A549 treated with CORT108297 at 1 μM for 4 hours (cell line): ENCODE results near the gene TMC4. TPM values are rescaled to one million over a fixed set of nuclear protein-coding genes. Genes with fewer than 3 reads are reported as not detected.

Experiments
- total RNA-seq: library from RNA; stranded (reverse); fragments of 200-300 nt; extraction: Qiagen RNA extraction; gene quantifications from 5 replicates; pipeline ENCODE4 v1.2.3, GENCODE V29; 2022

The TMC4 gene
- 1.0 to 1.7 TPM (median 1.2 TPM) in 5 replicates for total RNA-seq

GRCh38 chr19:54172471-54173358 lies at the start of gene TMC4:
Gene TMC4 (minus strand): TSS chr19:54173160. CDS start chr19:54173117, 43 bp downstream.

GRCh38 chr19:54191011-54191810 lies 18.3 kb upstream of the TMC4 start, which contains the start of gene TSEN34:
Gene TSEN34 (plus strand): TSS chr19:54191308. CDS start chr19:54191365, 57 bp downstream.

GRCh38 chr19:54189145-54189734 lies 16.3 kb upstream of the TMC4 start, which contains the start of gene MBOAT7:
Gene MBOAT7 (minus strand): TSS chr19:54189580. CDS start chr19:54188508, 1,072 bp downstream.

GRCh38 chr19:54159352-54160181 lies 13.4 kb downstream of the TMC4 start, which contains the start of gene LENG1:
Gene LENG1 (minus strand): TSS chr19:54159721. CDS start chr19:54159695, 26 bp downstream.

GRCh38 chr19:54137699-54138488 lies 35.1 kb downstream of the TMC4 start, which contains the start of gene CNOT3:
Gene CNOT3 (plus strand): TSS chr19:54137762. CDS start chr19:54142979, 5,217 bp downstream.

GRCh38 chr19:54115109-54116063 lies 57.6 kb downstream of the TMC4 start, which contains the start of the genes PRPF31 and TFPT:
Gene PRPF31 (plus strand): TSS chr19:54115754. CDS start chr19:54118279, 2,525 bp downstream.
Gene TFPT (minus strand): TSS chr19:54115657. CDS start chr19:54115269, 388 bp downstream.

Other genes starting within 250 kb of the TMC4 start
- gene CACNG8, start 210.2 kb downstream of the TMC4 start, total RNA-seq = 0.90 to 1.4 TPM (median 1.4 TPM) in 5 replicates
- 8.5 to 13.8 TPM (median 13.2 TPM) in 5 replicates for gene CACNG6, start 181.5 kb downstream of the TMC4 start, total RNA-seq
- gene VSTM1, start 109.3 kb downstream of the TMC4 start, total RNA-seq = 0.36 to 0.93 TPM (median 0.50 TPM) in 5 replicates
- gene TARM1, start 91.8 kb downstream of the TMC4 start, total RNA-seq = not detected in 5 replicates
- gene OSCAR, start 72.4 kb downstream of the TMC4 start, total RNA-seq = 0.30 to 0.57 TPM (median 0.36 TPM) in 5 replicates
- gene NDUFA3, start 70.3 kb downstream of the TMC4 start, total RNA-seq = 208 to 257 TPM (median 223 TPM) in 5 replicates
- 20.8 to 25.0 TPM (median 21.5 TPM) in 5 replicates for gene TFPT, start 57.5 kb downstream of the TMC4 start, total RNA-seq
- gene PRPF31, start 57.4 kb downstream of the TMC4 start, total RNA-seq = 111 to 121 TPM (median 116 TPM) in 5 replicates
- 54.2 to 70.0 TPM (median 69.5 TPM) in 5 replicates for gene CNOT3, start 35.4 kb downstream of the TMC4 start, total RNA-seq
- gene LENG1, start 13.4 kb downstream of the TMC4 start, total RNA-seq = 7.5 to 9.4 TPM (median 8.5 TPM) in 5 replicates
- 121 to 181 TPM (median 160 TPM) in 5 replicates for gene MBOAT7, start 16.4 kb upstream of the TMC4 start, total RNA-seq
- 77.8 to 137 TPM (median 131 TPM) in 5 replicates for gene TSEN34, start 18.1 kb upstream of the TMC4 start, total RNA-seq
- gene RPS9, start 27.7 kb upstream of the TMC4 start, total RNA-seq = 2,162 to 2,522 TPM (median 2,268 TPM) in 5 replicates
- gene LILRB3, start 49.8 kb upstream of the TMC4 start, total RNA-seq = 0.06 to 0.25 TPM (median 0.09 TPM) in 3 of 5 replicates, not detected in the others
- 0.06 TPM in 1 of 5 replicates, not detected in the others for gene LILRA6, start 69.6 kb upstream of the TMC4 start, total RNA-seq
- gene LILRB5, start 84.1 kb upstream of the TMC4 start, total RNA-seq = 0.03 to 0.06 TPM in 2 of 5 replicates, not detected in the others
- 0.05 to 0.13 TPM (median 0.09 TPM) in 3 of 5 replicates, not detected in the others for gene LILRB2, start 108.0 kb upstream of the TMC4 start, total RNA-seq
- gene LILRA5, start 140.0 kb upstream of the TMC4 start, total RNA-seq = not detected in 5 replicates
- gene LILRA4, start 166.0 kb upstream of the TMC4 start, total RNA-seq = 0.13 TPM in 1 of 5 replicates, not detected in the others
- gene LAIR1, start 191.8 kb upstream of the TMC4 start, total RNA-seq = not detected in 5 replicates
- 0.07 to 0.27 TPM (median 0.20 TPM) in 3 of 5 replicates, not detected in the others for gene TTYH1, start 242.3 kb upstream of the TMC4 start, total RNA-seq